Measurements from ENCODE around the gene FDXR. TPM values are rescaled to one million over a fixed set of nuclear protein-coding genes. Genes with fewer than 3 reads are reported as not detected.

The FDXR gene
- total and polyA plus RNA-seq, 9 of the 15 experiments (the other 6 are each of a cell fraction or from before 2014, with no cell fraction given): 0.89 to 70.7 (median 30.9) TPM

DNA sequence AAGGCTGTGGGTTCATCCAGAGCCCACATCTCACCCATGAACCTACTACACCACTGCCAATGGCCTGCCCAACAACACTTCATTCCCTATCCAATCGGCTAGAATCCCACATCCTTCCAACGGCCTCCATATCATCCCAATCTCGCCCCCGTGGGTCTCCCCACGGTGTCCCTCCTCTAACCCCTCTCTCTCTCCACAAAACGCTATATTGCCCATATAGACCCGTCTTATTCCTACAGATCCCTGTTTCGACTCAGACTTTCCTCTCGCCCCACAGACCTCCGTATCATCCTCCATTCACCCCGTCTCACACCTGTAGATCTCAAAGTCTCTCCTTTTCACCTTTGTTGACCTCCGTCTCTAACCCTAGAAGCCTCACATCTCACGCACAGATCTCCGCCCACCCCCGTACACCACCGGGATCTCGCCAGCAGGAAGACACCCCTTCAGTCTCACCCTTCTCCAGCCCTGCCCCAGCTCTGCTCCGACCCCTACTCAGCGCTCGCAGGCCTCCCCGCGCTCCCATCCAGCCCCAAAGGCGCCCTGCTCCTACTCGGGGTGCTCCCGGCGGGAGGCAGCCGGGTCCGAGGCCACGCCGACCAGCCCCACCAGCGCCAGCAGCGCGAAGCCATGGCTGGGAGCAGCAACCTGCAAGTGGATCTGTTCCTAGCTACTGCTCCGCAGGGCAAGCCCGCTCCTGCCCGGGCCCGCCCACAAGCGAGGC is at the start of gene FDXR (continued):
- TF ChIP-seq RHOXF2B (CRISPR knock-in tag; conservative IDR thresholded peaks at IDR 0.05) (no peak), SRSF1 (IDR thresholded peaks at IDR 0.05; ENCODE audit: low read depth, low read length) (no peak), CHD4 (IDR thresholded peaks at IDR 0.05; ENCODE audit: insufficient read depth, insufficient replicate concordance, low read depth, low read length, poor library complexity, severe bottlenecking) (no peak), KLF1 (tag; IDR thresholded peaks at IDR 0.05) (no peak), MEF2A (IDR thresholded peaks at IDR 0.05; ENCODE audit: control insufficient read depth, low read depth, low read length) (no peak), ZNF133 (CRISPR knock-in tag; IDR thresholded peaks at IDR 0.05) (no peak), ETV6 (IDR thresholded peaks at IDR 0.05; ENCODE audit: borderline replicate concordance in 1 of 2, low read depth in 2 of 2, low read length in 1 of 2) (no peak), ETV6 (CRISPR knock-in tag; IDR thresholded peaks at IDR 0.05; ENCODE audit: borderline replicate concordance) (no peak), SNRNP70 (optimal IDR thresholded peaks at IDR 0.05; ENCODE audit: low read depth, low read length) (no peak), EP300 (IDR thresholded peaks at IDR 0.05; ENCODE audit: low read length) (no peak), MTA3 (IDR thresholded peaks at IDR 0.05; ENCODE audit: borderline replicate concordance) (no peak), HLTF (IDR thresholded peaks at IDR 0.05) (0 out of 2 replicates have a peak, but pooled peaks have one; percentile 52), ZNF134 (CRISPR knock-in tag; conservative IDR thresholded peaks at IDR 0.05) (no peak), CTCFL (IDR thresholded peaks at IDR 0.05; ENCODE audit: borderline replicate concordance, insufficient read depth, low read depth, low read length, poor library complexity, severe bottlenecking) (no peak), NR2C1 (IDR thresholded peaks at IDR 0.05) (no peak), NR2C1 (tag; IDR thresholded peaks at IDR 0.05) (no peak), ZNF140 (CRISPR knock-in tag; IDR thresholded peaks at IDR 0.05) (no peak), FOXM1 (IDR thresholded peaks at IDR 0.05; ENCODE audit: low read depth) (no peak), FOXM1 (CRISPR knock-in tag; IDR thresholded peaks at IDR 0.05; ENCODE audit: low read depth) (no peak; the same call in 1 of the 2 replicates), CAMTA2 (CRISPR knock-in tag; conservative IDR thresholded peaks at IDR 0.05) (no peak; the same call in 1 of the 2 replicates), ZNF79 (CRISPR knock-in tag; IDR thresholded peaks at IDR 0.05; ENCODE audit: low read depth) (no peak), ATF1 (CRISPR knock-in tag; IDR thresholded peaks at IDR 0.05) (no peak), ATF1 (tag; IDR thresholded peaks at IDR 0.05) (no peak), CBX5 (IDR thresholded peaks at IDR 0.05; ENCODE audit: borderline replicate concordance, low read depth) (no peak)
- TF ChIP-seq, protein P1, sequence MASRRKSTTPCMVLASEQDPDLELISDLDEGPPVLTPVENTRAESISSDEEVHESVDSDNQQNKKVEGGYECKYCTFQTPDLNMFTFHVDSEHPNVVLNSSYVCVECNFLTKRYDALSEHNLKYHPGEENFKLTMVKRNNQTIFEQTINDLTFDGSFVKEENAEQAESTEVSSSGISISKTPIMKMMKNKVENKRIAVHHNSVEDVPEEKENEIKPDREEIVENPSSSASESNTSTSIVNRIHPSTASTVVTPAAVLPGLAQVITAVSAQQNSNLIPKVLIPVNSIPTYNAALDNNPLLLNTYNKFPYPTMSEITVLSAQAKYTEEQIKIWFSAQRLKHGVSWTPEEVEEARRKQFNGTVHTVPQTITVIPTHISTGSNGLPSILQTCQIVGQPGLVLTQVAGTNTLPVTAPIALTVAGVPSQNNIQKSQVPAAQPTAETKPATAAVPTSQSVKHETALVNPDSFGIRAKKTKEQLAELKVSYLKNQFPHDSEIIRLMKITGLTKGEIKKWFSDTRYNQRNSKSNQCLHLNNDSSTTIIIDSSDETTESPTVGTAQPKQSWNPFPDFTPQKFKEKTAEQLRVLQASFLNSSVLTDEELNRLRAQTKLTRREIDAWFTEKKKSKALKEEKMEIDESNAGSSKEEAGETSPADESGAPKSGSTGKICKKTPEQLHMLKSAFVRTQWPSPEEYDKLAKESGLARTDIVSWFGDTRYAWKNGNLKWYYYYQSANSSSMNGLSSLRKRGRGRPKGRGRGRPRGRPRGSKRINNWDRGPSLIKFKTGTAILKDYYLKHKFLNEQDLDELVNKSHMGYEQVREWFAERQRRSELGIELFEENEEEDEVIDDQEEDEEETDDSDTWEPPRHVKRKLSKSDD (conservative IDR thresholded peaks at IDR 0.05; ENCODE audit: low read length): no peak
